HCT116 (cell line): ENCODE measurements around the gene LRSAM1. TPM values are rescaled to one million over a fixed set of nuclear protein-coding genes. Genes with fewer than 3 reads are reported as not detected.

Source experiments
- ATAC-seq: fragments of 200-7000 bp; cut with Tn5 transposase; 2 replicates; pipeline ENCODE4 v1.9.1; 2020; ENCODE audit warnings: mild to moderate bottlenecking, moderate library complexity
- BruUV-seq: library from RNA; stranded (reverse); fragments of 400-500 nt; replicated peaks from 2 replicates; lab custom pipeline; 2021; lab: Mats Ljungman, UMichigan
- CTCF ChIA-PET: fragments of 300-600 bp; sonication (Branson Sonifier 250); formaldehyde crosslinking; loops from one replicate; lab custom pipeline; 2021; ENCODE audit warnings: antibody characterized with exemption; lab: Charles Lee
- POLR2A ChIA-PET: fragments of 300-600, 350-600 bp; sonication (Branson Sonifier 250); formaldehyde crosslinking; loops from one replicate; lab custom pipeline; 2021; ENCODE audit warnings: antibody characterized with exemption; lab: Charles Lee
- RAD21 ChIA-PET, 2 experiments: fragments of 300-600 bp; sonication (Branson Sonifier 250); formaldehyde crosslinking; loops; one replicate each; lab custom pipeline; 2023; ENCODE audit warnings: low total read pairs in 2 of 2; ENCODE audit not compliant: uncharacterized antibody in 2 of 2, unreplicated experiment in 2 of 2, low non-redundant PET in 1 of 2; lab: Charles Lee
- DNase-seq: peaks from one replicate; pipeline ENCODE4 v3.0.0-alpha.2; 2010; ENCODE audit warnings: low read depth, low spot score
- H2AFZ ChIP-seq: fragments of 200-600 bp; shearing (Covaris generic), sonication (generic); 2 replicates; pipeline ENCODE4 v1.6.1; 2017; ENCODE audit warnings: low read depth, mixed run types, mixed read lengths, antibody characterized with exemption, low read length; ENCODE audit not compliant: poor library complexity, severe bottlenecking
- H3K27ac ChIP-seq: 2 replicates; pipeline ENCODE4 v1.5.1; 2012; ENCODE audit warnings: low read depth, low read length
- H3K27me3 ChIP-seq: fragments of 200-600 bp; sonication (generic); 2 replicates; pipeline ENCODE4 v1.6.1; 2016; ENCODE audit warnings: mixed run types, low read length, mixed read lengths; ENCODE audit not compliant: insufficient read depth
- H3K36me3 ChIP-seq, 2 experiments: fragments of 200-500 bp in 1 of 2; fragments of 200-600 bp in 1 of 2; sonication (Bioruptor generic) in 1 of 2; sonication (generic) in 1 of 2; 2 replicates each; pipeline versions ENCODE4 v1.5.1 to v1.6.1; 2014 to 2016; ENCODE audit warnings: low read length in 2 of 2, inconsistent platforms in 1 of 2, mixed read lengths in 1 of 2, mixed run types in 1 of 2; ENCODE audit not compliant: insufficient read depth in 2 of 2, control insufficient read depth in 1 of 2
- H3K4me1 ChIP-seq, 2 experiments: fragments of 200-600 bp in 1 of 2; sonication (generic) in 1 of 2; 2 replicates each; pipeline versions ENCODE4 v1.5.1 to v1.6.1; 2012 to 2017; ENCODE audit warnings: low read length in 2 of 2, inconsistent platforms in 1 of 2, mild to moderate bottlenecking in 1 of 2, mixed read lengths in 1 of 2, mixed run types in 1 of 2, moderate library complexity in 1 of 2; ENCODE audit not compliant: insufficient read depth in 2 of 2, control insufficient read depth in 1 of 2
- H3K4me2 ChIP-seq: fragments of 200-600 bp; sonication (generic); 2 replicates; pipeline ENCODE4 v1.6.1; 2017; ENCODE audit warnings: mixed run types, low read length, mixed read lengths
- H3K4me3 ChIP-seq, 2 experiments: fragments of 200-600 bp in 1 of 2; sonication (generic) in 1 of 2; replicated peaks in 1 of 2; 2 replicates each; pipeline ENCODE4 v1.5.1; 2011 to 2016; ENCODE audit warnings: low read length in 2 of 2, control low read depth in 1 of 2, low read depth in 1 of 2, mild to moderate bottlenecking in 1 of 2, mixed read lengths in 1 of 2, mixed run types in 1 of 2
- H3K79me2 ChIP-seq: fragments of 200-600 bp; sonication (generic); 2 replicates; pipeline ENCODE4 v1.6.1; 2017; ENCODE audit warnings: mild to moderate bottlenecking, mixed run types, low read length, moderate library complexity, mixed read lengths; ENCODE audit not compliant: insufficient read depth
- H3K9ac ChIP-seq: fragments of 200-600 bp; sonication (generic); 2 replicates; pipeline ENCODE4 v1.6.1; 2016; ENCODE audit warnings: low read length, mixed read lengths
- H3K9me2 ChIP-seq: fragments of 200-600 bp; sonication (generic), shearing (Covaris generic); 2 replicates; pipeline ENCODE4 v1.6.1; 2017; ENCODE audit warnings: mixed run types, mild to moderate bottlenecking, moderate library complexity; ENCODE audit not compliant: insufficient read depth
- H3K9me3 ChIP-seq, 2 experiments: fragments of 200-500 bp in 1 of 2; fragments of 200-600 bp in 1 of 2; sonication (Bioruptor generic) in 1 of 2; sonication (generic) in 1 of 2; 2 replicates each; pipeline ENCODE4 v1.6.1; 2014 to 2017; ENCODE audit warnings: low read length in 2 of 2, mixed read lengths in 2 of 2, inconsistent platforms in 1 of 2, low read depth in 1 of 2, mild to moderate bottlenecking in 1 of 2, mixed run types in 1 of 2, moderate library complexity in 1 of 2; ENCODE audit not compliant: control insufficient read depth in 1 of 2, insufficient read depth in 1 of 2
- H4K20me1 ChIP-seq: fragments of 200-600 bp; sonication (generic), shearing (Covaris generic); 2 replicates; pipeline ENCODE4 v1.6.1; 2017; ENCODE audit warnings: mixed run types, mild to moderate bottlenecking, moderate library complexity; ENCODE audit not compliant: insufficient read depth
- CBX3 ChIP-seq: IDR thresholded peaks from 2 replicates; pipeline ENCODE4 v1.6.1; 2012; ENCODE audit warnings: low read depth
- CEBPB ChIP-seq: IDR thresholded peaks from 2 replicates; pipeline ENCODE4 v1.6.1; 2012; ENCODE audit warnings: low read depth
- CTCF ChIP-seq, 3 experiments: fragments of 200-600 bp in 1 of 3; sonication (generic) in 1 of 3; IDR thresholded peaks in 2 of 3; conservative IDR thresholded peaks in 1 of 3; 2 replicates each; pipeline ENCODE4 v1.5.1; 2012 to 2017; ENCODE audit warnings: low read depth in 2 of 3, low read length in 2 of 3, antibody characterized with exemption in 1 of 3, borderline replicate concordance in 1 of 3, control low read depth in 1 of 3, mild to moderate bottlenecking in 1 of 3, mixed read lengths in 1 of 3, mixed run types in 1 of 3, moderate library complexity in 1 of 3; ENCODE audit not compliant: insufficient read depth in 1 of 3
- EGR1 ChIP-seq: IDR thresholded peaks from 2 replicates; pipeline ENCODE4 v1.6.1; 2012; ENCODE audit warnings: low read depth
- ELF1 ChIP-seq: IDR thresholded peaks from 2 replicates; pipeline ENCODE4 v1.6.1; 2012; ENCODE audit warnings: low read depth, borderline replicate concordance
- EZH2 ChIP-seq: fragments of 200-600 bp; sonication (generic); IDR thresholded peaks from 2 replicates; pipeline ENCODE4 v1.6.1; 2017; ENCODE audit warnings: antibody characterized with exemption, mixed run types
- EZH2phosphoT487 ChIP-seq: fragments of 200-600 bp; IDR thresholded peaks from 2 replicates; pipeline ENCODE4 v1.6.1; 2018; ENCODE audit warnings: antibody characterized with exemption, borderline replicate concordance
- FOSL1 ChIP-seq: IDR thresholded peaks from 2 replicates; pipeline ENCODE4 v1.6.1; 2012; ENCODE audit warnings: low read depth
- JUND ChIP-seq: IDR thresholded peaks from 2 replicates; pipeline ENCODE4 v1.6.1; 2012
- MAX ChIP-seq: IDR thresholded peaks from 2 replicates; pipeline ENCODE4 v1.6.1; 2012
- POLR2AphosphoS5 ChIP-seq: IDR thresholded peaks from 2 replicates; pipeline ENCODE4 v1.6.1; 2011; ENCODE audit warnings: mild to moderate bottlenecking, low read depth, low read length, moderate library complexity
- RAD21 ChIP-seq: IDR thresholded peaks from 2 replicates; pipeline ENCODE4 v1.6.1; 2012; ENCODE audit warnings: low read depth, mild to moderate bottlenecking
- REST ChIP-seq: IDR thresholded peaks from 2 replicates; pipeline ENCODE4 v1.6.1; 2012; ENCODE audit warnings: low read depth
- SP1 ChIP-seq: IDR thresholded peaks from 2 replicates; pipeline ENCODE4 v1.6.1; 2012; ENCODE audit warnings: low read depth
- SRF ChIP-seq: IDR thresholded peaks from 2 replicates; pipeline ENCODE4 v1.6.1; 2012; ENCODE audit warnings: low read depth
- TCF7L2 ChIP-seq: IDR thresholded peaks from 2 replicates; pipeline ENCODE4 v1.7.0; 2011; ENCODE audit warnings: borderline replicate concordance, inconsistent platforms; ENCODE audit not compliant: insufficient read depth, insufficient read length; ENCODE audit errors: extremely low read depth
- YY1 ChIP-seq: IDR thresholded peaks from 2 replicates; pipeline ENCODE4 v1.6.1; 2011; ENCODE audit warnings: low read length, low read depth, moderate library complexity, mild to moderate bottlenecking; ENCODE audit not compliant: insufficient replicate concordance; ENCODE audit errors: extremely low read depth
- ZBTB33 ChIP-seq: IDR thresholded peaks from 2 replicates; pipeline ENCODE4 v1.6.1; 2011; ENCODE audit warnings: mild to moderate bottlenecking, low read length, moderate library complexity; ENCODE audit not compliant: insufficient replicate concordance; ENCODE audit errors: extremely low read depth
- ZFX ChIP-seq: fragments of 450-650 bp; IDR thresholded peaks from 2 replicates; pipeline ENCODE4 v1.6.1; 2017
- ZNF274 ChIP-seq: fragments of 200-500 bp; sonication (Bioruptor generic); IDR thresholded peaks from 2 replicates; pipeline ENCODE4 v1.6.1; 2014; ENCODE audit warnings: mild to moderate bottlenecking, low read depth, low read length, inconsistent platforms
- intact Hi-C: fragments of 100-400 bp; cut with micrococcal nuclease; formaldehyde crosslinking; loops from 2 replicates; pipeline ENCODE4 v1.10.0; 2022
- total RNA-seq: library from RNA; stranded (reverse); gene quantifications from one replicate; pipeline ENCODE4 v1.2.1, GENCODE V29; 2021; ENCODE audit not compliant: unreplicated experiment

Gene LRSAM1
- total RNA-seq, 1 experiment from 2014 or later, result 25.9 TPM

GRCh38 chr9:127509261-127509954 lies 58.1 kb downstream of the LRSAM1 start:
- H3K27ac ChIP-seq, result no peak overlapping the region
- no peaks in the 10 kb centered on the region for H3K9me3 ChIP-seq
- H3K4me1 ChIP-seq, result 0 out of 4 replicates have a peak, but pooled peaks cover 0 to 1% of the 10 kb centered on the region in 2 experiments
- intact Hi-C loops, result no loop called here
- H2AFZ ChIP-seq, result no peak overlapping the region
- CTCF ChIA-PET, result no interaction called here
- no peak overlapping the region for H3K9ac ChIP-seq
- peaks cover 23 to 27% of the 10 kb centered on the region in 2 experiments for H3K36me3 ChIP-seq
- no peak for TF ChIP-seq CBX3
- TF ChIP-seq CEBPB, result no peak
- no peak for TF ChIP-seq POLR2AphosphoS5
- no peak for TF ChIP-seq YY1
- TF ChIP-seq EZH2, result no peak
- TF ChIP-seq SP1, result no peak
- TF ChIP-seq SRF, result no peak
- TF ChIP-seq JUND, result no peak
- no peak for TF ChIP-seq ZNF274
- no peak for TF ChIP-seq FOSL1
- TF ChIP-seq REST, result no peak
- TF ChIP-seq ELF1, result no peak
- TF ChIP-seq CTCF (IDR thresholded peaks at IDR 0.05 in 2 of 3, conservative IDR thresholded peaks at IDR 0.05 in 1 of 3; ENCODE audit: borderline replicate concordance in 1 of 3, insufficient read depth in 1 of 3, low read depth in 2 of 3, low read length in 2 of 3), result no peak
- no peak for TF ChIP-seq MAX
- no peak for TF ChIP-seq TCF7L2
- TF ChIP-seq ZBTB33, result no peak
- TF ChIP-seq ZFX, result no peak
- no peak for TF ChIP-seq RAD21
- TF ChIP-seq EZH2phosphoT487, result no peak
- no peak for TF ChIP-seq EGR1
- DNase-seq, result no peak
- H3K4me3 ChIP-seq, result no peak overlapping the region
- H4K20me1 ChIP-seq, result no peaks in the 10 kb centered on the region
- no peak overlapping the region for H3K4me2 ChIP-seq
- BruUV-seq, result no TSS peak
- peaks cover 8% of the 10 kb centered on the region; the same call in 1 of the 2 replicates for H3K79me2 ChIP-seq
- RAD21 ChIA-PET, result no interaction called here
- no peak for ATAC-seq
- POLR2A ChIA-PET, result interaction anchor here (0.6 kb wide), 1 partner anchor 1935 kb away, joined by 3 read pairs; no protein-coding TSS in a partner anchor
- no peaks in the 10 kb centered on the region for H3K27me3 ChIP-seq
- H3K9me2 ChIP-seq, result no peaks in the 10 kb centered on the region
